Activated naive CD8-positive, alpha-beta T cell treated with anti-CD3 and anti-CD28 coated beads, Interleukin-2, amount 50 U/mL, for 16 hours (primary cell): ENCODE data around the gene FKBP7.
A peak's percentile ranks its signal among the peaks of the same experiment; 100 is the strongest.
"Not testable (repeated sequence)": the region's sequence is repeated elsewhere in the genome, so short reads cannot be mapped to it uniquely, and the experiment has no call there.

Experiments used
- DNase-seq: peaks from one replicate; pipeline ENCODE4 v3.0.0-alpha.2; 2020; ENCODE audit warnings: low read depth, low spot score

The FKBP7 gene

DNA sequence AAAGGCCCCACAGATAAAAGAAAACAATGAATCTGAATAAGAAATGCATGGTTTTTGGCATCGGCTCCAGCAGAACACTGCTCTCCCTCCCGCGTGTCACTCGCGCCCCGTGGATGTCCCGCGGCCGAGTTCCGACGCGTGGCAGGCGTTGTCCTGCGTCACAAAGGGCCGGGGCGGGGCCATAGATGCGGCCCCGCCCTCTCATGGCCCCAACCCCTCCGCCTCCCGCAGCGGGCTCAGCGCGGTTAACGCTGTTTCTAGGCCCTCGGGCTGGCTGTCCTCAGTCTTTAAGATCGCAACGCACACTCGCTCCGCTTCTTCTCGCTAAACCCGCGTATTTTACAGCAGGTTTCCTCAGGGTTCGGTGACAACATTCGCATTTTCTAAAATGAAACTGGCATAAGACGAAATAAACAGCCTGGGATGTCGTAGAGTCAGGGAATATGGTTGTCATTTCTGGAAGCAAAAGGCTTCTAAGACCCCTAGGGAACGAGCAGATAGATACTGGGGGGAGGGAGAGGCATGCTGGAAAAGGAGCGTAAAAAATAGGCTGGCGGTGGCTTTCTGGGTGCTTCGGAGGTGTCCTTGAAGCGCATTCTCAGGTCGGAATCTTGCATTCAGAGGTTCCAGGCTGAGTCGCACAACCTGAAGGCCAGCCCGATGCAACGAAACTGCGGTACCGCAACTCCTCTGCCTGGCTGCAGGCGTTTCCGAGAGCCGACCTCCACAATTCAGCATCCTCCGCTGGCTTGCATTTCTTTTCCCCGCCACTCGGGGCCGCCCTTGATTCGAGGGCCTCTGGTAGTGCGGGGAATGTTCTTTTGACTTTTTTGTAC lies at the start of gene FKBP7:
Gene FKBP7 (minus strand): TSS at position 162 of the 836 bp plus-strand sequence. CDS start 101 bp downstream, at position 61.
- DNase-seq, result peak; percentile 58

DNA sequence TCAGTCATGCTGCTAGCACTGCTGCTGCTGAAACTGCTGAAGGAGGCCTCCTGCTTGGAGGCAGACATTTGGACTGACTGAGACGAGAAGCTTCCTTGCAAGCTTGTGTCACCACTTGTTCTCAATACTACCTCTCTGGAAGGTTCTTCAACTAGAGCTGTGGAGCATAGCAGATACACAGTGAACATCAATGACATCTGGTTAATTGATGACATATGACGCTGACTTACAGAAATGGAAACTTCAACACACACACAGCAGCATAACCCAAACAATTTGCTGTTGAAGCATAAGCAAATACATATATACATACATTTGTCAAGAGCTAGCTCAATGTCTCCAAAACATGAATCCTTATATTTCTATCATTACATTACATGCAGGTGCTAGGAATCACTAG lies 49.2 kb upstream of the FKBP7 start:
- no peak for DNase-seq

DNA sequence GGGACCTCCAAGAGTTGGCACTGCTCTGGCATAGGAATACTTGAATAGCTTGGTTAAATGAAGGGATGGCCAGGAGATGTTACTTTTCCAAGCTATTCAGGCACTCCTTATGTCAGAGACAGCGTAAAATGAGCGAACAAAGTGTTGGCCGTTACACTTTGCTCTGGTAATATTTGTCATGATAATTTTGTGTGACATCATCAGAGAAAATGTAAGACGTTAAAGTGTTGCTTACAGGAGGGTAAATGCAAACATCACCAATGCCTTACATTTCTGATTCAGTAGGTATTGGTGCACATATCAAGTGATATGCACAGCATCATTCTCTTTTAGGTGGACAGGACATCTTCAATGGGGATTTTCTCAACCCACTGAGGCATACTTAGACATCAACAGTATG lies 47.9 kb upstream of the FKBP7 start:
- no peak for DNase-seq

DNA sequence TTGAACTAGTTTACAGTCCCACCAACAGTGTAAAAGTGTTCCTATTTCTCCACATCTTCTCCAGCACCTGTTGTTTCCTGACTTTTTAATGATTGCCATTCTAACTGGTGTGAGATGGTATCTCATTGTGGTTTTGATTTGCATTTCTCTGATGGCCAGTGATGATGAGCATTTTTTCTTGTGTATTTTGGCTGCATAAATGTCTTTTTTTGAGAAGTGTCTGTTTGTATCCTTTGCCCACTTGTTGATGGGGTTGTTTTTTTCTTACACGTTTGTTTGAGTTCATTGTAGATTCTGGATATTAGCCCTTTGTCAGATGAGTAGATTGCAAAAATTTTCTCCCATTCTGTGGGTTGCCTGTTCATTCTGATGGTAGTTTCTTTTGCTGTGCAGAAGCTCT lies 47.1 kb upstream of the FKBP7 start:
- not testable (repeated sequence) for DNase-seq

DNA sequence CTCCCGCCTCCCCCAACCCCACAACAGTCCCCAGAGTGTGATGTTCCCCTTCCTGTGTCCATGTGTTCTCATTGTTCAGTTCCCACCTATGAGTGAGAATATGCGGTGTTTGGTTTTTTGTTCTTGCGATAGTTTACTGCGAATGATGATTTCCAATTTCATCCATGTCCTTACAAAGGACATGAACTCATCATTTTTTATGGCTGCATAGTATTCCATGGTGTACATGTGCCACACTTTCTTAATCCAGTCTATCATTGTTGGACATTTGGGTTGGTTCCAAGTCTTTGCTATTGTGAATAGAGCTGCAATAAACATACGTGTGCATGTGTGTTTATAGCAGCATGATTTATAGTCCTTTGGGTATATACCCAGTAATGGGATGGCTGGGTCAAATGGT lies 46.6 kb upstream of the FKBP7 start:
- DNase-seq, result not testable (repeated sequence)

DNA sequence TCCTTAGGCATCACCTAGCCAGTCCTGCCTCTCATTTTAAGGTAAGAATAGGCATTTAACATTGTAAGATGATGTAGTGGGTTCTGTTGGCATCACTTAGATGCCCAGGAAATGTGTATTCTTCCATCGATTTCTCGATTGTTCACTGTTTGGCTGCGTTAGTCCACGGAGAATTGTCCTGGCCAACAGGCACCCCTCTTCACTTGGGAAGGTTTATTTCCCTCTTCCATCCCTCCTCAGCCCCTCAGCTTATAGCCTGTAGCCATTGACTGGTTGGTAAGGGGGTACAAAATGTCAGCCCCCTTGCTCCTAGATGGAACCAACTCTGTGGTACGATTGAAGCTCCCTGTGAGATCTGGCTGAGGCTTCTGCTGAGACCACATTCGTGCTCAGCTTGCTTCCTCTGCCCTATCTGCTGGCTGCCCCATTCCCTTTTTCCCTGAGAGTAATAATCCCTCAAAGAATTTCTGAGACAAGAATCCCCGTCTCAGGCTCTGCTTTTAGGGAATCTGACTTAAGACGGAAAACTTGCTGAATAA lies 45.3 kb upstream of the FKBP7 start:
- no peak for DNase-seq

DNA sequence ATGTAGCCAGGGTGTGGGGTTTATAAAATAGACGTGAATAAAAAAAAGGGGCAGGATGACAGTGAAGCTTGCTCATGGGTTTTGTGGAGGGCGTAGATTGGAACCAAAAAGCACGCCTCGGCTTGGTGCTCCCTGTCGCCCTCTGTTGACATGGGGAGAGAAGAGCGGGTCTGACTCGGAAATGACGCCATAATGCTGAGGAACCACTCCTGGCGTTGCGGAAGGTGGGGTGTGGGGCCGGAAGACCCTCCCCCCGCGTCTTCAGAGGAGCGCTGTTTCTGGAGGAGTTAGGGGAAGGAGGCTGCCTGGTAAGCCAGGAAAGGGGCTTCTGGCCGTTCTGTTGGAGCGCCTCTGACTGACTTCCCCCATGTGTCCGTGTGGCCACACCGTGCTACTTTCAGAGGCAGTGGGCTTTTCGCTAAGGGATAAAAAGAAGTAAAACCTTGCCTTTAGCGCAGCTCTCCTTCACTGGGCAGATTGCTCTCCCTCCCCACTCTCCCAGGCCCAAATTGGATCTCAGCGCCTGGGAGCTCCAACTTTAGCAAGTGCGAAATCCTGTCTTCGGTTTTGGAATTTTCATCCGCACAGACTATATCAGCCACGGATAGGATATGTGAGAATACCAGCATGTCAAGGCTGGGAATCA lies 44.7 kb upstream of the FKBP7 start:
- DNase-seq, result peak; percentile 56

- no peak for DNase-seq
Observed at GRCh38 chr2:178521304-178522150, 43.1 kb upstream of the FKBP7 start.

GRCh38 chr2:178517496-178517895 lies 39.1 kb upstream of the FKBP7 start:
- no peak for DNase-seq

- no peak for DNase-seq
Observed at GRCh38 chr2:178514664-178515063, 36.3 kb upstream of the FKBP7 start.

DNA sequence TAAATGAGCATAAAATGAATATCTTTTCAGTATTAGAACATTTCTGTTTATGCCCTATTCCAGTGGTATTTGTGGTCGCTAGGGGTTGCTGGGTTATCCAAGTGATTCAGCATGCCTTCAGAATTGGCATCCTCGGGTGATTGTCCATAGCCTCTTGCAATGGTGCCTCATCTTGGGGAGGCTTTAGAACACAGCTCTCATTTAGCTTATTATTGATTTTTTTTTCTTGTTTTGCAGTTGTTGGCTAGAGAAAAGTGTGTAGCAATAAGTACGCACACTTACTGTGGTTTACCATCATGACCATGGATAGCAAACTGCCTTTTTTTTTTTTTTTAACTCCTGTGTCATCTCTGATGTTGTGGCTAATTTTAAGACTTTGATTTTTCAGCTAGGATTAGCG lies 35.5 kb upstream of the FKBP7 start:
- no peak for DNase-seq

- DNase-seq, result no peak
Observed at GRCh38 chr2:178512484-178512883, 34.1 kb upstream of the FKBP7 start.

- DNase-seq, result no peak
Observed at GRCh38 chr2:178510384-178510783, 32.0 kb upstream of the FKBP7 start.

DNA sequence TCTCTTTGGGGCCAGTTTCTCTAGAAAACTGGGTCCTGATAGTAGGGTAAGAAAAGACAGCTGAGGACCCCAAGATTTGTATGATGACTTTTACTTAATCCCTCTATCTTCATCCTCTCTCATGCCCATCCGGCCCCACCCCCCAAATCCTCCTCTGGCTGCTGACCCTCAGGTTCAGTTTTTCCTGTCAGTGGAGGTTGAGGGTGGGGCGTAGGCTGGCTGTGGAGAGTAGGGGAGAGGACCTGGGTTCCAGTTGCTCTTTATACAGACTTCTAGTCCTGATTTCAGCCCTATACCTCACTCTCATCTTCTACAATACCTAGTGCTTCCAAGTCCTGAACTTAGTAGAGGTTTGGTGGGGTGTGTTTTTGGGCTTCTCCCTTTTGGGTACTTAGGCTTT lies 30.2 kb upstream of the FKBP7 start:
- no peak for DNase-seq

DNA sequence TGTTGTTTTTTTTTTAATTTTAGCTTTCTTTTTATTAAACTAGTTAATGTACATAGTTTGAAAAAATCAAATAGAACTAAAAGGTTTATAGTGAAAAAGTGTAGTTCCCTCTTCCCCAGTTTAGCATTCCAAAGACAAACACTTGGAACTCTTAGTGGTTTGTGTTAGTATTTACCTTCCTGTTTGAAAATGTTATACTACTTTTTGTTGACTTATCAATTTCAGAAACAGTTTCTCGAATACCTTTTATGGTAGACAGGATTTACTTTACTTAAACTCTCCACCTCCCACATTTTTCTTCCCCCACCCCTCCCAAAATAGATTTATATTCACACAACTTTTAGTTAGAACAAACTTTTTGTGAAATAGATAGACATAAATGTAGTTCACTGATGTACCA lies 28.5 kb upstream of the FKBP7 start:
- no peak for DNase-seq

- DNase-seq, result no peak
Observed at GRCh38 chr2:178506524-178506923, 28.1 kb upstream of the FKBP7 start.

GRCh38 chr2:178506101-178506500 lies 27.7 kb upstream of the FKBP7 start:
- DNase-seq, result no peak

- no peak for DNase-seq
Observed at GRCh38 chr2:178502751-178503150, 24.4 kb upstream of the FKBP7 start.

DNA sequence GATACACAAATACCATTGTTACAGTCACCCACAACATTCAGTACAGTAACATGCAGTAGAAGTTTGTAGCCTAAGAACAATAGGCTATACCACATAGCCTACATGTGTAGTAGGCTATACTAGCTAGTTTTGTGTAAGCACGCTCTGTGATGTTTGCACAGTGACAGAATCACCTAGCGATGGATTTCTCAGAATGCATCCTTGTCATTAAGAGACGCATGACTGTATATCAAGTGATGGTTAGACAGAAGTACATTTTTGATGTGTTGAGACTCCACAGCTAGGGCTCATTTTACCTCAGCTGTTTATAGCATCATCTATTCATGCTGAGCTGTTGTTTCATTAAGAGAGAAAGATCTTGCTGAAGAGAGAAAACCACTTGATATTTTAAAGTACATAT lies 21.2 kb upstream of the FKBP7 start:
- DNase-seq, result no peak

DNA sequence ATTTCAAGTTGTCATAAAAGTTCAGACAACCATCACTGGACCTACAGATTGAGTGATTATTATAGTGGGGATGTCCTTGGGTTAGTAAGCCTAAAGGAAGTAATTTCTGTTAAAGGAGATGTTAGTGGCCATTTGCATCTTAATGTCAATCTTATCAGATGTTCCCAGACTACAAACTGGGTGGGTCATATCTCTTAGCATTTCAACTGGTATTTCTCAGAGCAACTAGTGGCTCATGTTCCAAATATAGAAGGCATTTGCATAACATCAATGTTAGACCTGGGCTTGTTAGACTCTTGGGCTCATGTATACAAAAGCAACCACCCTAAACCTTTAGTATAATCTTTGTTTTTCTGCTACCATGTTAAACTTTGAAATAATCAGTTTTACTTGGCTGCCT lies 19.7 kb upstream of the FKBP7 start:
- DNase-seq, result no peak

DNA sequence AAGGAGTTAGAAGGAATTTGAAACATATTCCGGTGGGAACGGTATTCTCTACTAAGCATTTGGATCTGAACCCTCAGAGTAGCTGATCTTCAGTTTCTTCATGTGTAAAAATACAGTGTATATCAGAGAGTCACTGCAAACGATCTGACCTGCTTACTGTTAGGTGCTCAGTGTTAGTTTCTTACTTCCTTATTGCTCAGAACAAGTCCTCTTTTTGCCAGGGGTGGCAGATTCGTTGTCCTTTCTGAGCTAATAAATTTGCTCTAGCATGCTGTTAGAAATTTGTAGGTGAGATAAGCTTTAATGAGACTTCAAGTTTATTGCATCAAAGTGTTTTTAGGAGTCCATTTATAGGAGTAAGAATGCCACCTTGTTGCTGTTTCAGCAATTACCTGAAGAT lies 17.6 kb upstream of the FKBP7 start:
- no peak for DNase-seq

DNA sequence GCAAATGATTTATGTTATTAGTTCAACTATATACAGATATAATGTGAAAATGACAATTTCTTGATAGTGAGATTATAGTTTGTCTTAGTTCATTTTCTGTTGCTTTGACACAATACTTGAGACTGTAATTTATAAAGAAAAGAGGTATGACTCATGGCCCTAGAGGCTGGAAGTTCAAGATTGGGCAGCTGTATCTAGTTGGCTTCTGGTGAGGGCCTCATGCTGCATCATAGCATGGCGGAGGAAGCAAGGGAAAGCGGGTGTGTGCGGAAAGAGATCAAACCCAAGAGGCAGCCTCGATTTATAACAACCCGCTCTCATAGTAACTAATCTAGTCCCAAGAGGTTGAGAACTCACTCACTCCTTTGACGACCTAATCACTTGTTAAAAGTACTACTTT lies 13.2 kb upstream of the FKBP7 start:
- DNase-seq, result no peak
